ENCODE data around the gene PRSS23.
A peak's percentile ranks its signal among the peaks of the same experiment; 100 is the strongest.

Gene PRSS23

GRCh38 chr11:86800076-86800959 is at the start of gene PRSS23:
Gene PRSS23 (plus strand): TSS chr11:86800542. CDS start chr11:86807644, 7,102 bp downstream.
- peak within 1 kb of the TSS; percentile 57 for H3K4me3 ChIP-seq (replicated peaks; ENCODE audit: low read depth, low read length)
- no peak for TF ChIP-seq CTCF (IDR thresholded peaks at IDR 0.05; ENCODE audit: low read depth, low read length, missing control alignments)
- no peak for DNase-seq (ENCODE audit: extremely low read depth, low read depth)

- no peak overlapping the region for H3K4me3 ChIP-seq (replicated peaks; ENCODE audit: low read depth, low read length)
- TF ChIP-seq CTCF (IDR thresholded peaks at IDR 0.05; ENCODE audit: low read depth, low read length, missing control alignments) = no peak
- DNase-seq (ENCODE audit: extremely low read depth, low read depth) = no peak
Observed at GRCh38 chr11:86753459-86753858, 46.9 kb upstream of the PRSS23 start.

- no peak for DNase-seq (ENCODE audit: extremely low read depth, low read depth)
- no peak overlapping the region for H3K4me3 ChIP-seq (replicated peaks; ENCODE audit: low read depth, low read length)
- TF ChIP-seq CTCF (IDR thresholded peaks at IDR 0.05; ENCODE audit: low read depth, low read length, missing control alignments) = no peak
Observed at GRCh38 chr11:86755146-86755545, 45.2 kb upstream of the PRSS23 start.

GRCh38 chr11:86758171-86758570 is 42.2 kb upstream of the PRSS23 start:
- no peak for DNase-seq (ENCODE audit: extremely low read depth, low read depth)
- TF ChIP-seq CTCF (IDR thresholded peaks at IDR 0.05; ENCODE audit: low read depth, low read length, missing control alignments) = no peak
- H3K4me3 ChIP-seq (replicated peaks; ENCODE audit: low read depth, low read length) = no peak overlapping the region

GRCh38 chr11:86760577-86760976 is 39.8 kb upstream of the PRSS23 start:
- TF ChIP-seq CTCF (IDR thresholded peaks at IDR 0.05; ENCODE audit: low read depth, low read length, missing control alignments) = no peak

GRCh38 chr11:86761978-86762377 is 38.4 kb upstream of the PRSS23 start:
- TF ChIP-seq CTCF (IDR thresholded peaks at IDR 0.05; ENCODE audit: low read depth, low read length, missing control alignments) = no peak
- H3K4me3 ChIP-seq (replicated peaks; ENCODE audit: low read depth, low read length) = no peak overlapping the region
- no peak for DNase-seq (ENCODE audit: extremely low read depth, low read depth)

More at GRCh38 chr11:86760577-86760976, 39.8 kb upstream of the PRSS23 start:
- no peak for DNase-seq (ENCODE audit: extremely low read depth, low read depth)
- no peak overlapping the region for H3K4me3 ChIP-seq (replicated peaks; ENCODE audit: low read depth, low read length)
